GM04503 (cell line): Measurements from ENCODE around the gene TEX264.

ENCODE experiments used
- DNase-seq: peaks from one replicate; pipeline ENCODE4 v3.0.0-alpha.2; 2012; ENCODE audit warnings: low read depth

TEX264 gene

GRCh38 chr3:51692980-51693395 is 21.9 kb downstream of the TEX264 start:
- no peak for DNase-seq

- DNase-seq, result no peak
Measured at GRCh38 chr3:51696954-51697353, 25.9 kb downstream of the TEX264 start.

- DNase-seq, result no peak
Measured at GRCh38 chr3:51698209-51698608, 27.2 kb downstream of the TEX264 start.

GRCh38 chr3:51700403-51700802 is 29.4 kb downstream of the TEX264 start:
- DNase-seq, result no peak

GRCh38 chr3:51702156-51702555 is 31.1 kb downstream of the TEX264 start:
- DNase-seq, result no peak

GRCh38 chr3:51703068-51703760 is 32.2 kb downstream of the TEX264 start:
- DNase-seq, result no peak

- no peak for DNase-seq
Measured at GRCh38 chr3:51703761-51704510, 32.9 kb downstream of the TEX264 start.

GRCh38 chr3:51704511-51704950 is 33.5 kb downstream of the TEX264 start:
- no peak for DNase-seq

- no peak for DNase-seq
Measured at GRCh38 chr3:51705276-51706020, 34.4 kb downstream of the TEX264 start.

- DNase-seq, result no peak
Measured at GRCh38 chr3:51706021-51706485, 35.0 kb downstream of the TEX264 start.

GRCh38 chr3:51706788-51707731 is 36.0 kb downstream of the TEX264 start, which contains the start of gene GRM2:
GRM2 (plus strand) TSS chr3:51707068; CDS start chr3:51708984, 1,916 bp downstream.
- no peak for DNase-seq

- DNase-seq, result no peak
Measured at GRCh38 chr3:51708216-51708845, 37.3 kb downstream of the TEX264 start.

- no peak for DNase-seq
Measured at GRCh38 chr3:51709004-51709420, 38.0 kb downstream of the TEX264 start.

- DNase-seq, result no peak
Measured at GRCh38 chr3:51709675-51710074, 38.6 kb downstream of the TEX264 start.

GRCh38 chr3:51710631-51711351 is 39.7 kb downstream of the TEX264 start:
- DNase-seq, result no peak

GRCh38 chr3:51711352-51712037 is 40.4 kb downstream of the TEX264 start:
- no peak for DNase-seq

- no peak for DNase-seq
Measured at GRCh38 chr3:51712038-51712420, 41.0 kb downstream of the TEX264 start.

GRCh38 chr3:51712511-51712931 is 41.5 kb downstream of the TEX264 start:
- no peak for DNase-seq

- no peak for DNase-seq
Measured at GRCh38 chr3:51712963-51713362, 41.9 kb downstream of the TEX264 start.
